HFFc6 (cell line): ENCODE results near the gene MCFD2. TPM values are rescaled to one million over a fixed set of nuclear protein-coding genes. Genes with fewer than 3 reads are reported as not detected.

Source experiments
- DNase-seq: peaks from one replicate; pipeline ENCODE4 v3.0.0-alpha.2; 2018
- H3K27ac Mint-ChIP-seq: 2 replicates; pipeline ENCODE4 v1.8.0; 2020; ENCODE audit warnings: mild to moderate bottlenecking, mixed read lengths
- H3K27me3 Mint-ChIP-seq: 2 replicates; pipeline ENCODE4 v1.8.0; 2021; ENCODE audit warnings: mild to moderate bottlenecking, moderate library complexity, mixed read lengths; ENCODE audit not compliant: insufficient read depth
- H3K36me3 Mint-ChIP-seq: 2 replicates; pipeline ENCODE4 v1.8.0; 2021; ENCODE audit warnings: low read depth, mixed read lengths
- H3K4me1 Mint-ChIP-seq: 2 replicates; pipeline ENCODE4 v1.8.0; 2020; ENCODE audit warnings: low read depth, mixed read lengths
- H3K4me3 Mint-ChIP-seq: 2 replicates; pipeline ENCODE4 v1.8.0; 2020; ENCODE audit warnings: mild to moderate bottlenecking, moderate library complexity, mixed read lengths
- H3K9me3 Mint-ChIP-seq: 2 replicates; pipeline ENCODE4 v1.8.0; 2020; ENCODE audit warnings: mild to moderate bottlenecking, mixed read lengths
- CTCF ChIP-seq: fragments of 200-600 bp; sonication (generic); IDR thresholded peaks from 2 replicates; pipeline ENCODE4 v1.5.0; 2021; ENCODE audit warnings: antibody characterized with exemption, mild to moderate bottlenecking
- long read RNA-seq: library from polyadenylated mRNA; unstranded; transcript quantifications from one replicate; pipeline ENCODE4 v2.0.0, GENCODE V29; 2019
- total RNA-seq, 6 experiments: library from RNA; stranded (reverse); fragmentation: NEBNext Ultra II Directional; extraction: Animal tissue kit (Norgen Biotek cat#: 25700); gene quantifications; 2 replicates in 1 of 6; 3 replicates in 5 of 6; pipeline ENCODE4 v1.2.3, GENCODE V29; 2021

The MCFD2 gene
- total RNA-seq, result 100 to 1,000 TPM; 379 to 441 (median 410) TPM
- long read RNA-seq, full-length matches to known transcripts, result 122 of 220 reads
- long read RNA-seq, partial matches to known transcripts, result 10 of 220 reads
- long read RNA-seq, other reads (novel, unspliced or antisense), result 88 of 220 reads

- no peaks in the 10 kb centered on the region for H3K9me3 Mint-ChIP-seq
- no peaks in the 10 kb centered on the region; the same call in none of the 2 replicates for H3K27me3 Mint-ChIP-seq
- DNase-seq, result no peak
- H3K27ac Mint-ChIP-seq, result peak within 1 kb of the TSS; percentile 95
- H3K4me1 Mint-ChIP-seq, result peaks cover 56% of the 10 kb centered on the region
- TF ChIP-seq CTCF, result no peak
- peak within 1 kb of the TSS; percentile 99 for H3K4me3 Mint-ChIP-seq
- H3K36me3 Mint-ChIP-seq, result peaks cover 39% of the 10 kb centered on the region
Observed at GRCh38 chr2:46915281-46915810, at the start of gene MCFD2. Gene MCFD2 (minus strand): TSS chr2:46915806. CDS start chr2:46909171, 6,635 bp downstream.

GRCh38 chr2:46964835-46965560 lies 49.4 kb upstream of the MCFD2 start:
- Mint-ChIP-seq H3K4me3 (peak overlapping the region; percentile 69), H3K4me1 (peaks cover 61% of the 10 kb centered on the region), H3K36me3 (peaks cover 16% of the 10 kb centered on the region), H3K27ac (peak overlapping the region; percentile 85), H3K27me3 (no peaks in the 10 kb centered on the region; the same call in 1 of the 2 replicates), H3K9me3 (no peaks in the 10 kb centered on the region)
- peak; percentile 19 for DNase-seq
- no peak for TF ChIP-seq CTCF

- H3K27ac Mint-ChIP-seq, result peak overlapping the region; percentile 85
- peak; percentile 42 for DNase-seq
Observed at GRCh38 chr2:46963941-46964673, 48.5 kb upstream of the MCFD2 start.

GRCh38 chr2:46963210-46963609 lies 47.6 kb upstream of the MCFD2 start:
- Mint-ChIP-seq H3K27ac (peak overlapping the region; percentile 85; the same call in 1 of the 2 replicates), H3K9me3 (no peaks in the 10 kb centered on the region), H3K4me1 (peaks cover 48% of the 10 kb centered on the region), H3K36me3 (peaks cover 27% of the 10 kb centered on the region), H3K27me3 (peaks cover 1% of the 10 kb centered on the region), H3K4me3 (no peak overlapping the region)
- DNase-seq, result no peak
- TF ChIP-seq CTCF, result no peak

More at GRCh38 chr2:46963941-46964673, 48.5 kb upstream of the MCFD2 start:
- no peaks in the 10 kb centered on the region for H3K9me3 Mint-ChIP-seq
- H3K4me3 Mint-ChIP-seq, result peak overlapping the region; percentile 69; the same call in 1 of the 2 replicates
- H3K4me1 Mint-ChIP-seq, result peaks cover 55% of the 10 kb centered on the region
- H3K36me3 Mint-ChIP-seq, result peaks cover 22% of the 10 kb centered on the region
- H3K27me3 Mint-ChIP-seq, result no peaks in the 10 kb centered on the region; the same call in 1 of the 2 replicates
- no peak for TF ChIP-seq CTCF

- DNase-seq, result no peak
- Mint-ChIP-seq H3K4me3 (no peak overlapping the region), H3K36me3 (peaks cover 27% of the 10 kb centered on the region), H3K4me1 (peaks cover 44% of the 10 kb centered on the region), H3K9me3 (no peaks in the 10 kb centered on the region), H3K27ac (no peak overlapping the region), H3K27me3 (peaks cover 1% of the 10 kb centered on the region)
- TF ChIP-seq CTCF, result no peak
Observed at GRCh38 chr2:46962751-46963150, 47.1 kb upstream of the MCFD2 start.
